Measurements from ENCODE around the gene OARD1.

Gene OARD1

GRCh38 chr6:41040940-41041536 is 31.1 kb downstream of the OARD1 start:
- Histone ChIP-seq H3K27ac (ENCODE audit: insufficient read depth, low read length, poor library complexity, severe bottlenecking) (no peak overlapping the region), H3K36me3 (ENCODE audit: control insufficient read depth, insufficient read depth, low read length) (no peaks in the 10 kb centered on the region), H3K27me3 (replicated peaks; ENCODE audit: control insufficient read depth, insufficient read depth, low read length, poor library complexity, severe bottlenecking) (no peaks in the 10 kb centered on the region), H3K4me1 (ENCODE audit: control insufficient read depth, insufficient read depth, low read length, poor library complexity, severe bottlenecking) (no peaks in the 10 kb centered on the region), H3K9me3 (ENCODE audit: control insufficient read depth, low read length) (no peaks in the 10 kb centered on the region), H3K4me3 (ENCODE audit: insufficient read depth, low read depth, low read length, poor library complexity, severe bottlenecking) (no peak overlapping the region)
- DNase-seq, result no peak

- H3K36me3 ChIP-seq (ENCODE audit: control insufficient read depth, insufficient read depth, low read length), result no peaks in the 10 kb centered on the region
- H3K27me3 ChIP-seq (replicated peaks; ENCODE audit: control insufficient read depth, insufficient read depth, low read length, poor library complexity, severe bottlenecking), result no peaks in the 10 kb centered on the region
- H3K4me1 ChIP-seq (ENCODE audit: control insufficient read depth, insufficient read depth, low read length, poor library complexity, severe bottlenecking), result no peaks in the 10 kb centered on the region
- H3K27ac ChIP-seq (ENCODE audit: insufficient read depth, low read length, poor library complexity, severe bottlenecking), result no peak overlapping the region
- no peak overlapping the region for H3K4me3 ChIP-seq (ENCODE audit: insufficient read depth, low read depth, low read length, poor library complexity, severe bottlenecking)
- no peak for DNase-seq
- H3K9me3 ChIP-seq (ENCODE audit: control insufficient read depth, low read length), result no peaks in the 10 kb centered on the region
Measured at GRCh38 chr6:41040101-41040939, 31.8 kb downstream of the OARD1 start.

DNA sequence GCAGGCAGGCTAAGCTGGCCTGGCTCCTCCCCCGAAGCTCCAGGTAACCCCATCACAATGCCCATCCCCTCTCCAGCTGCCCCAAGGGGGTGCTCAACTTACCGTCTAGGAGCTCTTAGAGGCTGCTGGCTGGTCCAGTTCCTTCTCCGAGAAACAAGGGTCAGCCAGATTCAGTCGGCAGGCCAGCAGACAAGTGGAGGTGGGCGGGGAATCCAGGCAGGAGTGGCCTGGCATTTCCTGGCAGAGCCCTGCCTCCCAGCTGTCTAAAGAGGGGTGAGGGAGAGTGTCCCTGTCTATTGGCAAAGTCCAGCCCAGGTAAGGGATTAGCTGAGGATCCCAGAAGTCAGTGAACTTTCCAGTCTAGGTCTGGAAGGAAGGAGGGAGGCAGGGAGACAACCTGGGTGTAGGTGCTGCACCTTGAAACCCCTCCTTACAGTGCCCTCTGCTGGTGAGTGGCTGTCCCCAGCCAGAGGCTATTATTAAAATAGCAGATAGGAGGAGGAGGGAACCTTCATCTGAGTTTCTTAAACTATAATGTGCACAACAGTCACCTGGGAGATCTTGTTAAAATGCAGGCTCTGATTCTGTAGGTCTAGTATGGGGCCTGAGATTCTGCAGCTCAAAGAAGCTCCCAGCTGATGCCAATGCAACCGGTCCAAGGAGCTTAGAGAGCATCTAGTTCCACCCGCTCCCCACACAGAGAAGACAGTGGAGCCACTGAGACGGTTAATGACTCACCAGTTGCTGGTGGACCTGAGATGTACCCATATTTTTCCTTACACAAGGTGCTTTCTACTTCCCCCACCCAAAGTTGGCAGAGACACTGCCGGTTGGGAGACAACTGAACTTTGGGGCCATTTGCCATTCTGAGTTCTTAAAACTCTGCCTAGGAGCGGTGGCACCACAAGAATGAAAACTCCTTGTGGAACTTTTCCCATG is 32.8 kb downstream of the OARD1 start, which contains the start of gene UNC5CL:
Gene UNC5CL (minus strand): TSS at position 162 of the 939 bp plus-strand sequence. CDS start 4,147 bp downstream, outside the sequence.
- no peak within 1 kb of the TSS for H3K4me3 ChIP-seq (ENCODE audit: insufficient read depth, low read depth, low read length, poor library complexity, severe bottlenecking)
- H3K27ac ChIP-seq (ENCODE audit: insufficient read depth, low read length, poor library complexity, severe bottlenecking), result no peak within 1 kb of the TSS
- H3K4me1 ChIP-seq (ENCODE audit: control insufficient read depth, insufficient read depth, low read length, poor library complexity, severe bottlenecking), result no peaks in the 10 kb centered on the region
- H3K36me3 ChIP-seq (ENCODE audit: control insufficient read depth, insufficient read depth, low read length), result no peaks in the 10 kb centered on the region
- H3K9me3 ChIP-seq (ENCODE audit: control insufficient read depth, low read length), result no peaks in the 10 kb centered on the region
- peak in 2 of 3 donors; percentile 9 to 36 for DNase-seq
- H3K27me3 ChIP-seq (replicated peaks; ENCODE audit: control insufficient read depth, insufficient read depth, low read length, poor library complexity, severe bottlenecking), result no peaks in the 10 kb centered on the region

- no peaks in the 10 kb centered on the region for H3K27me3 ChIP-seq (replicated peaks; ENCODE audit: control insufficient read depth, insufficient read depth, low read length, poor library complexity, severe bottlenecking)
Measured at GRCh38 chr6:41038205-41038604, 34.0 kb downstream of the OARD1 start.

DNA sequence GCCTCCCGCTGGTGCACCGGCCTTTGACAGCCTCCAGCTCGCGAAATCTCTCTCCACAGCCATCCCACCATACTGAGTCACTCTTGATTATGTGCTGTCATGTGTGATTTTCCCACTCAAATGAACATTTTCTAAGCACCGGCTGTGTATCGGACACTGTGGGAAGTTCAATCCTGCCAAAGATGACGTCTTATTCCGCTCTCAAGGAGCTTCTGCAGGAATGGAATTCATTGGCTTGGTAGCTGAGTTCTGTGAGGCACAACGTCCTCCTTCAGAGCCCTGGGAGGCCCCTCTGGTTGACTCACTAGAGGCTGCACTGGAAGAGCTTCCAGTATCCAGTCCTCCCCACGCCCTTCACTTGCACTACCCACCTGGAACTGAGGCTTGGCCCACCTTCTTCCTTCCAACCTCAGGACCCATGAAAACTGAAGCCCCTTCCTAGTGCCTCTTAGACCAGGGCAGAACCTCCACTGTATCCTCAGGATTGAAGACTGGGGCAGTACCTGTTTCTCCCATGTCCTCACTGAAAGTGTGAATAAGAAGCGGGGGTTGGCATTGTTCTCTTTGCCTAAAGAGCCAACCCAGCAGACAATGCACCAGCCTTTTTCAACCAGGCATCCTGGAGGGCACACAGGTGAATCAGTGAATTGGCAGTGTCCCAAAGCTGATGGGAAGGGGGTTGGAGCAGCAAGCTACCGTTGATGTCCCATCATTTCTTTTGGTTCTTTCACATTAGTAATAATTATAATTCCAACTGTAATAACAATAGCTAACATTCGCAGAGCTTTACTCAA is 34.9 kb downstream of the OARD1 start:
- Histone ChIP-seq H3K36me3 (ENCODE audit: control insufficient read depth, insufficient read depth, low read length) (no peaks in the 10 kb centered on the region), H3K4me1 (ENCODE audit: control insufficient read depth, insufficient read depth, low read length, poor library complexity, severe bottlenecking) (no peaks in the 10 kb centered on the region), H3K4me3 (ENCODE audit: insufficient read depth, low read depth, low read length, poor library complexity, severe bottlenecking) (no peak overlapping the region), H3K27me3 (replicated peaks; ENCODE audit: control insufficient read depth, insufficient read depth, low read length, poor library complexity, severe bottlenecking) (no peaks in the 10 kb centered on the region), H3K27ac (ENCODE audit: insufficient read depth, low read length, poor library complexity, severe bottlenecking) (no peak overlapping the region), H3K9me3 (ENCODE audit: control insufficient read depth, low read length) (no peaks in the 10 kb centered on the region)
- no peak for DNase-seq

More at GRCh38 chr6:41038205-41038604, 34.0 kb downstream of the OARD1 start:
- no peaks in the 10 kb centered on the region for H3K36me3 ChIP-seq (ENCODE audit: control insufficient read depth, insufficient read depth, low read length)
- no peak overlapping the region for H3K27ac ChIP-seq (ENCODE audit: insufficient read depth, low read length, poor library complexity, severe bottlenecking)
- no peaks in the 10 kb centered on the region for H3K4me1 ChIP-seq (ENCODE audit: control insufficient read depth, insufficient read depth, low read length, poor library complexity, severe bottlenecking)
- no peak overlapping the region for H3K4me3 ChIP-seq (ENCODE audit: insufficient read depth, low read depth, low read length, poor library complexity, severe bottlenecking)
- no peak for DNase-seq
- H3K9me3 ChIP-seq (ENCODE audit: control insufficient read depth, low read length), result no peaks in the 10 kb centered on the region

- no peaks in the 10 kb centered on the region for H3K36me3 ChIP-seq (ENCODE audit: control insufficient read depth, insufficient read depth, low read length)
- no peaks in the 10 kb centered on the region for H3K4me1 ChIP-seq (ENCODE audit: control insufficient read depth, insufficient read depth, low read length, poor library complexity, severe bottlenecking)
- DNase-seq, result no peak
- H3K27ac ChIP-seq (ENCODE audit: insufficient read depth, low read length, poor library complexity, severe bottlenecking), result no peak overlapping the region
- no peaks in the 10 kb centered on the region for H3K27me3 ChIP-seq (replicated peaks; ENCODE audit: control insufficient read depth, insufficient read depth, low read length, poor library complexity, severe bottlenecking)
- H3K4me3 ChIP-seq (ENCODE audit: insufficient read depth, low read depth, low read length, poor library complexity, severe bottlenecking), result no peak overlapping the region
- H3K9me3 ChIP-seq (ENCODE audit: control insufficient read depth, low read length), result no peaks in the 10 kb centered on the region
Measured at GRCh38 chr6:41036601-41037000, 35.6 kb downstream of the OARD1 start.

- Histone ChIP-seq H3K9me3 (ENCODE audit: control insufficient read depth, low read length) (no peaks in the 10 kb centered on the region), H3K27me3 (replicated peaks; ENCODE audit: control insufficient read depth, insufficient read depth, low read length, poor library complexity, severe bottlenecking) (no peaks in the 10 kb centered on the region), H3K36me3 (ENCODE audit: control insufficient read depth, insufficient read depth, low read length) (no peaks in the 10 kb centered on the region), H3K4me3 (ENCODE audit: insufficient read depth, low read depth, low read length, poor library complexity, severe bottlenecking) (no peak overlapping the region), H3K27ac (ENCODE audit: insufficient read depth, low read length, poor library complexity, severe bottlenecking) (no peak overlapping the region), H3K4me1 (ENCODE audit: control insufficient read depth, insufficient read depth, low read length, poor library complexity, severe bottlenecking) (no peaks in the 10 kb centered on the region)
- DNase-seq, result no peak
Measured at GRCh38 chr6:41036186-41036585, 36.0 kb downstream of the OARD1 start.

- no peak for DNase-seq
- no peaks in the 10 kb centered on the region for H3K27me3 ChIP-seq (replicated peaks; ENCODE audit: control insufficient read depth, insufficient read depth, low read length, poor library complexity, severe bottlenecking)
- H3K4me3 ChIP-seq (ENCODE audit: insufficient read depth, low read depth, low read length, poor library complexity, severe bottlenecking), result no peak overlapping the region
- H3K9me3 ChIP-seq (ENCODE audit: control insufficient read depth, low read length), result no peaks in the 10 kb centered on the region
- no peaks in the 10 kb centered on the region for H3K36me3 ChIP-seq (ENCODE audit: control insufficient read depth, insufficient read depth, low read length)
- peaks cover under 1% of the 10 kb centered on the region for H3K4me1 ChIP-seq (ENCODE audit: control insufficient read depth, insufficient read depth, low read length, poor library complexity, severe bottlenecking)
- H3K27ac ChIP-seq (ENCODE audit: insufficient read depth, low read length, poor library complexity, severe bottlenecking), result no peak overlapping the region
Measured at GRCh38 chr6:41033776-41034175, 38.4 kb downstream of the OARD1 start.

DNA sequence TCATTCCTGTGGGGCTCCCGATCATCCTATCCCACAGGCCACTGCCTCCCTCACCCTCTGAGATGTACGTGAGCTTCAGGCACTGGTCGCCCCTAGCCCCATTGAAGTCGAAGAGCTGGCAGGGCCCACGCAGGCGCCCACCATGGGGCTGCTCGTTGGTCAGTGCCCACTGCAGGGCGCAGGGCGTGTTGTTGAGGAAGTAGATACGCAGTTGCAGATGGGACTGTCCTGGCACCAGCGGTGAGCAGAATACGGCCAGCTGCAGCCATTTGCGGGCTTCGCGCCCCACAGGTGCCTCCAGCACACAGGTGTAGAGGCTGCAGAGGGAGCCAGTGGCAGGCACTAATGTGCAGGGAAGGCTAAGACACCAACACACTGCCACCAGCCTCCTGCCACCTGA is 39.3 kb downstream of the OARD1 start:
- H3K9me3 ChIP-seq (ENCODE audit: control insufficient read depth, low read length), result no peaks in the 10 kb centered on the region
- H3K4me1 ChIP-seq (ENCODE audit: control insufficient read depth, insufficient read depth, low read length, poor library complexity, severe bottlenecking), result peaks cover 9% of the 10 kb centered on the region
- no peak for DNase-seq
- H3K27ac ChIP-seq (ENCODE audit: insufficient read depth, low read length, poor library complexity, severe bottlenecking), result no peak overlapping the region
- no peaks in the 10 kb centered on the region for H3K27me3 ChIP-seq (replicated peaks; ENCODE audit: control insufficient read depth, insufficient read depth, low read length, poor library complexity, severe bottlenecking)
- no peaks in the 10 kb centered on the region for H3K36me3 ChIP-seq (ENCODE audit: control insufficient read depth, insufficient read depth, low read length)
- no peak overlapping the region for H3K4me3 ChIP-seq (ENCODE audit: insufficient read depth, low read depth, low read length, poor library complexity, severe bottlenecking)
